HG02840 (cell line): ENCODE results near the gene CNTNAP2.

Source experiments
- ATAC-seq: cut with Tn5 transposase; IDR thresholded peaks from one replicate; pipeline ENCODE4 v1.9.1; 2021; ENCODE audit warnings: mild to moderate bottlenecking, moderate library complexity, moderate number of reproducible peaks; ENCODE audit not compliant: unreplicated experiment, low FRiP score

The CNTNAP2 gene

GRCh38 chr7:148124477-148124876 is 2007.9 kb downstream of the CNTNAP2 start:
- no peak for ATAC-seq

GRCh38 chr7:148127374-148127773 is 2010.8 kb downstream of the CNTNAP2 start:
- no peak for ATAC-seq

GRCh38 chr7:148129023-148129422 is 2012.4 kb downstream of the CNTNAP2 start:
- ATAC-seq = no peak

DNA sequence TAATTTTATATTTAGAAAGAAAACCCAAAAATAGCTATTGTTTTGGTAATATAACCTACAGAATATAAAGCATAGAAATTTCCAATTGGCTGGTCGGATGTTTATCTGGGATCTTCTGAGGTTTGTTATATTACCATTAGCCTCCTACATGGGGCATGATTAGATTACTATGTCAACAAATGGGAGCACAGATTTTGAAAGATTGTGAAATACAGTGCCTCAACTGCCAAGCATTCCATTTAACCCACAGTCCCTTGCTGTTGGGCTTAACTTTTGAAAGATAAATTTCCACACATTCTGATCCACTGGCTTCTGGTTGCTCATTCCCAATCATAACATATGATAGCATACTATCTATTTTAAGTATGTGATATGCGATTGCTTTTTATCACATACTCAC is 2018.5 kb downstream of the CNTNAP2 start:
- ATAC-seq = no peak

DNA sequence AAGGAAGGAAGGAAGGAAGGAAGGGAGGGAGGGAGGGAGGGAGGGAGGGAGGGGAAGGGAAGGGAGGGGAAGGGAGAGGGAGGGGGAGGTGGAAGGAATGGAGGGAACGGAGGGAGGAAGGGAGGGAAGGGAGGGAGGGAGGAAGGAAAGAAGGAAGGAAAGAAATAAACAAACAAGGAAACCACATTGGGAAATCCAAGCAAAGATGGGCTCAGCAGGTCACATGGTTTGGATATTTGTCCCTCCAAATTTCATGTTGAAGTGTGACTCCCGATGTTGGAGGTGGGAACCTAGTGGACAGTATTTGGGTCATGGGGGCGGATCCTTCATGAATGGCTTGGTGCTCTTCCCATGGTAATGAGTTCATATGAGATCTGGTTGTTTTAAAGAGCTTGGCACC is 2019.4 kb downstream of the CNTNAP2 start:
- no peak for ATAC-seq

- no peak for ATAC-seq
Observed at GRCh38 chr7:148142660-148143248, 2026.2 kb downstream of the CNTNAP2 start.

DNA sequence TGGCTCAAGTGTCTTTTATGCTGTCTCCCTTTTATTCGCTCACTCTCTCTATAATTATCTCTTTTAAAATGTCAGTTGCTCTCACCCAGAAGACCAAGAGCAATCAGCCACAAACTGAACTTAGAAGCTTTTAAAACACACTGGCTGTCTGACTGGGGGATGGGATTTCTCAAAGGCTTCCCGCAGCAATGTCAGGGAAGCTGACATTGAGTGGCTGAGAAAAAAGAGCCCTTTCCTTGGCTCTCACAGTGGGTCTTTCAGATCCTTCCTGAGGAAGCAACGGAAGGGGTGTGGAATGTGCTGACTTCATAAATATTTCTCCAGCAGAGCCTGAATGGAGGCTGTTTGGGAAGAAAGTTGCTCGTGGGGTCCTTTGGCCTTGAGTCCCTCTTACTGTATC is 2028.2 kb downstream of the CNTNAP2 start:
- ATAC-seq = no peak

DNA sequence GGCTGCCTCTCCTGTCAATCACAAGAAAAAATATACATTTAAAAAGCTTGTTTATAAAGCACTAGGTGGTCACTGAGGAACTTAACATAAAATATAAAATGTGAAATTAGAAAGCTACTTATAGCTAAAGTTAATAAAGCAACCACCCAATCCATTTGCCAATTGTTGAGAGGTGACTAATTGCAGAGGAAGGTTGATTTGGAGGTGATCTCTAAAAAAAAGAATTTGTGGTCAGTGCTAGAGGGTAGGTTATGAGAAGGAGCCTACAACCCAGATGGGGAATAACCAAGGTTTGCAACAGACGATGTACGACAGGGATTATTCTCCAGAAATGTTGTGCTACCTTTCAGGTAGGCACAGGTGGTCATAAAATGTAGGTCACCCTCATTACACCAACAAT is 2029.7 kb downstream of the CNTNAP2 start:
- no peak for ATAC-seq

DNA sequence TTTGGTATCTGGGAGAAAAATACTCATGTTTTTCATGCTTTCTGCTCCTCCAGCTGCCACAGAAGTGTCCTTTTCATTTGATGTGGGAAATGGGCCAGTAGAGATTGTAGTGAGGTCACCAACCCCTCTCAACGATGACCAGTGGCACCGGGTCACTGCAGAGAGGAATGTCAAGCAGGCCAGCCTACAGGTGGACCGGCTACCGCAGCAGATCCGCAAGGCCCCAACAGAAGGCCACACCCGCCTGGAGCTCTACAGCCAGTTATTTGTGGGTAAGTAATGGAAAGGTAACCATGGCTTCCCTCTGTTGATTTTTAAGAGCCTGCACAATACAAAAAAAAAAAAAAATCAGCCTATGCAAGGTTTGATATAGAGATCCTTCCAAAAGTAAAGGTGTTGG is 2030.8 kb downstream of the CNTNAP2 start:
- ATAC-seq = no peak

GRCh38 chr7:148148456-148148855 is 2031.9 kb downstream of the CNTNAP2 start:
- ATAC-seq = no peak

- ATAC-seq = no peak
Observed at GRCh38 chr7:148149730-148150129, 2033.1 kb downstream of the CNTNAP2 start.

- no peak for ATAC-seq
Observed at GRCh38 chr7:148151778-148152177, 2035.2 kb downstream of the CNTNAP2 start.

GRCh38 chr7:148153616-148154284 is 2037.1 kb downstream of the CNTNAP2 start:
- ATAC-seq = no peak

- ATAC-seq = no peak
Observed at GRCh38 chr7:148155000-148155399, 2038.4 kb downstream of the CNTNAP2 start.

- ATAC-seq = no peak
Observed at GRCh38 chr7:148155826-148156225, 2039.2 kb downstream of the CNTNAP2 start.

DNA sequence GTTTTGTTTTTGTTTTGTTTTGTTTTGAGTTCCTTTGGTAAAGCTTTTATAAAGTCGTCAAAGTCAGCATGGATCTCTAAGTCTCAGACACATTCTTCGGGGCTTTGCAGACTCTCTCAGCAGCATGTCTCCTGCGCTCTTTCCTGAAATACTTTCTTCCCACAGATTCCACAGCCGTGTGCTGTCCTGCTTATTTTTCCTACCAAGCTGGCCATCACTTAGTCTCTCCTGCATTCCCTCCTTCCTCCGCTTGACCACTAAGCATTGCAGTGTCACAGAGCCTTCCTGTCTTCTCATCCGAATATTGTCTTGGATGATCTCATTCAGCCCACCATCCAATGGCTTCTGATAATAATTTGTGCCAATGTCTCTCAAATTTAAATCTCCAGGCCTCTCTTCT is 2039.6 kb downstream of the CNTNAP2 start:
- no peak for ATAC-seq

GRCh38 chr7:148159331-148159730 is 2042.7 kb downstream of the CNTNAP2 start:
- no peak for ATAC-seq

GRCh38 chr7:148161776-148162175 is 2045.2 kb downstream of the CNTNAP2 start:
- no peak for ATAC-seq

DNA sequence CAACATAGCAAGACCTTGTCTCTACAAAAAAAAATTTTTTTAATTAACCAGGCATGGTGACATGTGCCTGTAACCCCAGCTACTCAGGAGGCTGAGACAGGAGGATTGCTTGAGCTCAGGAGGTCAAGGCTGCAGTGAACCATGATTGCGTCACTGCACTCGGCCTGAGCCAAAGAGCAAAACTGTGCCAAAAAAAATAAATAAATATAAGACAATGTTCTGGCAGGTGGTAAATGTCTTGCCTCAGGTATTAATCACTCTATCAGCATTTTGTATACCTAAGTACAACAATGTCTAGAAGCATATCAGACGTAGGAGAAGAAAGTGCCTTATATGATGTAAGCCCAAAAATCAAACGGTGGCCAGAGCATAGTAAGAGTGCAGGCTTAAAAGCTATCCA is 2046.2 kb downstream of the CNTNAP2 start:
- no peak for ATAC-seq

DNA sequence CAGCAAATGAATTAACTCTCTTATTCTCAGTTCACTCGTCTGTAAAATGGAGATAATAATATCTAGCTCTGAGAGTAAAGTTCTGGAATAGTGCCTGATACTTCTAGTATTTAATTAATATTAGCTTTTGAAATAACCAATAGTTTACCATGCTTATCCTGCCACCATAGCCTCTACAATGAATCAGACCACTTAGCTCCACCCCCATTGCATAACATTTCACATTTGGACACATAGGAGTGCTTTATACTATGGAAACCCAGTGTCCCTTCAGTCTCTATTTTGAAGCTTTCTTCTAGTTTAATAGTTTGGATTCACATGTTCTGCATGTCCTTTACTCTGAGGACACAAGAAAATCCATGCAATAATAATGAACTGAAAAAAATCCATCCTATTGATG is 2046.6 kb downstream of the CNTNAP2 start:
- no peak for ATAC-seq

DNA sequence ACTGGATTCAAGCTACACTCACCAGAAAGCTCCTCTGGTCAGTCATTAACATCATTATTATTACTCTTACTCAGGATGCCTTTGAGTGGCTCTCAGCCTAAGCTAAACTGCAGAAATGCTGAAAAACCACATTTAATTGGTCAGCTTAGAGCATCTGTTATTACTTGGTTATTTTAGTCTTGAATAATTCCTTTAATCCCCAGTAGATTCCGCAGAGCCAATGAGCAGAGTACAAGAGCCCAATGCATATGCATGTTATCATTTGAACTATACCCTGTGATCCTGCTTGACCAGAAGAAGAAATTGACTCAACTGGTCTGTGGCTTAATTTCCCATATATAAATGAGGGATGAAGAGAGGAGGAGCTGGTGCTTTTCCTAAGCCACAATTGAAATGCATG is 2056.3 kb downstream of the CNTNAP2 start:
- ATAC-seq = no peak

- no peak for ATAC-seq
Observed at GRCh38 chr7:148173369-148173768, 2056.8 kb downstream of the CNTNAP2 start.
